PC-9 (cell line): ENCODE results near the gene RGS18. TPM values are rescaled to one million over a fixed set of nuclear protein-coding genes. Genes with fewer than 3 reads are reported as not detected.

Source experiments
- BruUV-seq: library from RNA; stranded (reverse); fragments of 400-500 nt; replicated peaks from 2 replicates; lab custom pipeline; 2021; lab: Mats Ljungman, UMichigan
- CTCF ChIA-PET: fragments of 300-600 bp; sonication (Branson Sonifier 250); formaldehyde crosslinking; loops from one replicate; lab custom pipeline; 2022; ENCODE audit warnings: antibody characterized with exemption; lab: Charles Lee
- POLR2A ChIA-PET: fragments of 300-600 bp; sonication (Branson Sonifier 250); formaldehyde crosslinking; loops from one replicate; lab custom pipeline; 2022; ENCODE audit warnings: antibody characterized with exemption; ENCODE audit not compliant: unreplicated experiment; lab: Charles Lee
- DNase-seq, 2 experiments: peaks; one replicate each; pipeline versions ENCODE4 v3.0.0 to v3.0.0-alpha.2; 2015 to 2022; ENCODE audit warnings: mixed read lengths in 1 of 2
- H2AFZ ChIP-seq: fragments of 200-600 bp; sonication (generic); 2 replicates; pipeline ENCODE4 v1.8.1; 2017; ENCODE audit warnings: antibody characterized with exemption
- H3F3A ChIP-seq: fragments of 200-600 bp; sonication (generic); 2 replicates; pipeline ENCODE4 v1.8.1; 2017; ENCODE audit warnings: antibody characterized with exemption, mild to moderate bottlenecking, low read depth; ENCODE audit not compliant: insufficient read depth
- H3K27ac ChIP-seq: fragments of 200-600 bp; sonication (generic); 2 replicates; pipeline ENCODE4 v1.6.1; 2016; ENCODE audit warnings: mixed run types
- H3K27me3 ChIP-seq: fragments of 200-600 bp; sonication (generic); 2 replicates; pipeline ENCODE4 v1.6.1; 2016; ENCODE audit warnings: low read depth, mixed run types; ENCODE audit not compliant: insufficient read depth
- H3K36me3 ChIP-seq: fragments of 200-600 bp; sonication (generic); 2 replicates; pipeline ENCODE4 v1.6.1; 2016; ENCODE audit warnings: low read depth, mixed run types
- H3K4me1 ChIP-seq: fragments of 200-600 bp; sonication (generic); replicated peaks from 2 replicates; pipeline ENCODE4 v1.6.1; 2016; ENCODE audit warnings: mixed run types; ENCODE audit not compliant: insufficient read depth
- H3K4me2 ChIP-seq: fragments of 200-600 bp; sonication (generic); 2 replicates; pipeline ENCODE4 v1.6.1; 2017; ENCODE audit warnings: mixed run types
- H3K4me3 ChIP-seq: fragments of 200-600 bp; sonication (generic); 2 replicates; pipeline ENCODE4 v1.6.1; 2016; ENCODE audit warnings: mixed run types
- H3K79me2 ChIP-seq: fragments of 200-600 bp; sonication (generic); 2 replicates; pipeline ENCODE4 v1.6.1; 2017; ENCODE audit warnings: low read depth, mixed run types
- H3K9me2 ChIP-seq: fragments of 200-600 bp; sonication (generic); 2 replicates; pipeline ENCODE4 v1.8.1; 2017; ENCODE audit warnings: mild to moderate bottlenecking; ENCODE audit not compliant: insufficient read depth
- H3K9me3 ChIP-seq: fragments of 200-600 bp; sonication (generic); 2 replicates; pipeline ENCODE4 v1.8.1; 2016; ENCODE audit warnings: low read depth; ENCODE audit not compliant: insufficient read depth
- H4K20me1 ChIP-seq: fragments of 200-600 bp; sonication (generic); 2 replicates; pipeline ENCODE4 v1.8.1; 2017; ENCODE audit not compliant: insufficient read depth
- EZH2 ChIP-seq: fragments of 200-600 bp; sonication (generic); IDR thresholded peaks from 2 replicates; pipeline ENCODE4 v1.8.0; 2017; ENCODE audit warnings: antibody characterized with exemption, low read depth
- intact Hi-C: fragments of 100-400 bp; cut with micrococcal nuclease; formaldehyde crosslinking; loops from one replicate; pipeline ENCODE4 v1.10.0; 2022; ENCODE audit not compliant: unreplicated experiment
- total RNA-seq: library from RNA; stranded (reverse); gene quantifications from 2 replicates; pipeline ENCODE4 v1.2.3, GENCODE V29; 2021
- TF ChIP-seq, protein P1 (sequence below): fragments of 200-600 bp; sonication (generic); conservative IDR thresholded peaks from 2 replicates; pipeline ENCODE4 v1.6.1; 2017; ENCODE audit warnings: mixed run types, antibody characterized with exemption, mild to moderate bottlenecking, moderate library complexity

RGS18 gene
- total RNA-seq, 1 experiment from 2014 or later, result not detected

GRCh38 chr1:192224846-192225245 lies 66.6 kb downstream of the RGS18 start:
- TF ChIP-seq EZH2, result no peak
- TF ChIP-seq, protein P1, sequence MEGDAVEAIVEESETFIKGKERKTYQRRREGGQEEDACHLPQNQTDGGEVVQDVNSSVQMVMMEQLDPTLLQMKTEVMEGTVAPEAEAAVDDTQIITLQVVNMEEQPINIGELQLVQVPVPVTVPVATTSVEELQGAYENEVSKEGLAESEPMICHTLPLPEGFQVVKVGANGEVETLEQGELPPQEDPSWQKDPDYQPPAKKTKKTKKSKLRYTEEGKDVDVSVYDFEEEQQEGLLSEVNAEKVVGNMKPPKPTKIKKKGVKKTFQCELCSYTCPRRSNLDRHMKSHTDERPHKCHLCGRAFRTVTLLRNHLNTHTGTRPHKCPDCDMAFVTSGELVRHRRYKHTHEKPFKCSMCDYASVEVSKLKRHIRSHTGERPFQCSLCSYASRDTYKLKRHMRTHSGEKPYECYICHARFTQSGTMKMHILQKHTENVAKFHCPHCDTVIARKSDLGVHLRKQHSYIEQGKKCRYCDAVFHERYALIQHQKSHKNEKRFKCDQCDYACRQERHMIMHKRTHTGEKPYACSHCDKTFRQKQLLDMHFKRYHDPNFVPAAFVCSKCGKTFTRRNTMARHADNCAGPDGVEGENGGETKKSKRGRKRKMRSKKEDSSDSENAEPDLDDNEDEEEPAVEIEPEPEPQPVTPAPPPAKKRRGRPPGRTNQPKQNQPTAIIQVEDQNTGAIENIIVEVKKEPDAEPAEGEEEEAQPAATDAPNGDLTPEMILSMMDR, result no peak
- Histone ChIP-seq H3K4me1 (no peaks in the 10 kb centered on the region), H2AFZ (no peak overlapping the region), H3K36me3 (no peaks in the 10 kb centered on the region), H3K9me2 (peaks cover 3% of the 10 kb centered on the region; the same call in 1 of the 2 replicates), H3K79me2 (no peaks in the 10 kb centered on the region), H4K20me1 (no peaks in the 10 kb centered on the region), H3K9me3 (no peaks in the 10 kb centered on the region), H3K27ac (no peak overlapping the region), H3F3A (no peaks in the 10 kb centered on the region), H3K4me2 (no peak overlapping the region), H3K4me3 (no peak overlapping the region), H3K27me3 (no peaks in the 10 kb centered on the region)
- POLR2A ChIA-PET, result no interaction called here
- no peak for DNase-seq
- intact Hi-C loops, result no loop called here
- BruUV-seq, result no TSS peak
- CTCF ChIA-PET, result no interaction called here

DNA sequence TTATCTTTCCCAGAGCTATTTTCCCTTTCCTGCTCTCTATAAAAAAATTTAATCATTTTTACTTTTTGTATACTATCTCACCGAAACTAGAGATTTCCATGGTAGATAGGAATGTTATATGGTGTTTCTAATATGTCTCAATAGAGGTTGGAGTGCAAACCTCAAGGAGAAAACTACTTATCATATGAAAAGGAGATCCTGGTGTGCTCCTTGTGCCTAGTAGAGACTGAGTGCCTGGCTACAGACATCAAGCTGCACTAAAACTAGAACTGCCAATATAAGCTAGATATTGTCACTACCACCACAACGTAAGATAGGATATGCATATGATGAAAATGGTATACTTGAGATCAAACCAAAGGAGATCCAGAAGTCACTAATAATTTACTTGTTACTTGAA lies 67.0 kb downstream of the RGS18 start:
- H3K4me3 ChIP-seq, result no peak overlapping the region
- H3K9me2 ChIP-seq, result peaks cover 3% of the 10 kb centered on the region; the same call in 1 of the 2 replicates
- H3K27me3 ChIP-seq, result no peaks in the 10 kb centered on the region
- BruUV-seq, result no TSS peak
- TF ChIP-seq, protein P1, result no peak
- no peak for TF ChIP-seq EZH2
- H3F3A ChIP-seq, result no peaks in the 10 kb centered on the region
- ChIA-PET POLR2A (no interaction called here), CTCF (no interaction called here)
- H3K36me3 ChIP-seq, result no peaks in the 10 kb centered on the region
- no peaks in the 10 kb centered on the region for H3K9me3 ChIP-seq
- H3K4me1 ChIP-seq, result no peaks in the 10 kb centered on the region
- no peak overlapping the region for H3K4me2 ChIP-seq
- peak overlapping the region; percentile 35 for H2AFZ ChIP-seq
- no peaks in the 10 kb centered on the region for H4K20me1 ChIP-seq
- DNase-seq, result no peak
- no peaks in the 10 kb centered on the region for H3K79me2 ChIP-seq
- H3K27ac ChIP-seq, result no peak overlapping the region
- intact Hi-C loops, result no loop called here

GRCh38 chr1:192225703-192226102 lies 67.4 kb downstream of the RGS18 start:
- Histone ChIP-seq H3K9me3 (no peaks in the 10 kb centered on the region), H3K4me1 (no peaks in the 10 kb centered on the region), H3K4me3 (no peak overlapping the region), H3K79me2 (no peaks in the 10 kb centered on the region), H2AFZ (peak overlapping the region; percentile 35), H3K9me2 (peaks cover 3% of the 10 kb centered on the region; the same call in 1 of the 2 replicates), H3K27ac (no peak overlapping the region), H4K20me1 (no peaks in the 10 kb centered on the region), H3F3A (no peaks in the 10 kb centered on the region), H3K27me3 (no peaks in the 10 kb centered on the region), H3K4me2 (no peak overlapping the region), H3K36me3 (no peaks in the 10 kb centered on the region)
- BruUV-seq, result no TSS peak
- DNase-seq, result no peak
- ChIA-PET POLR2A (no interaction called here), CTCF (no interaction called here)
- TF ChIP-seq, protein P1, result no peak
- no peak for TF ChIP-seq EZH2
- intact Hi-C loops, result no loop called here
